SK-N-SH treated with all-trans-retinoic acid at 6 μM for 48 hours (cell line): ENCODE data around the gene LTBR.

Experiments
- ATAC-seq: fragments of 200-7000 bp; cut with Tn5 transposase; 3 replicates; pipeline ENCODE4 v1.9.1; 2020; ENCODE audit warnings: mild to moderate bottlenecking, moderate library complexity
- ARNTL ChIP-seq: fragments of 450-650 bp; formaldehyde crosslinking; IDR thresholded peaks from 2 replicates; pipeline ENCODE4 v1.5.0; 2020; ENCODE audit warnings: low read depth, mild to moderate bottlenecking, moderate library complexity, borderline replicate concordance
- BACH2 ChIP-seq: fragments of 250-450 bp; sonication (Bioruptor Pico); IDR thresholded peaks from 2 replicates; pipeline ENCODE4 v1.9.0; 2021; ENCODE audit warnings: mild to moderate bottlenecking, borderline replicate concordance
- CREB5 ChIP-seq: fragments of 250-450 bp; sonication (Bioruptor Pico); IDR thresholded peaks from 2 replicates; pipeline ENCODE4 v1.5.1; 2020; ENCODE audit warnings: low read depth, mild to moderate bottlenecking, moderate library complexity
- CSRNP3 ChIP-seq: fragments of 250-450 bp; sonication (Bioruptor Pico); IDR thresholded peaks from 2 replicates; pipeline ENCODE4 v1.5.1; 2021; ENCODE audit warnings: mild to moderate bottlenecking, moderate library complexity
- ESRRG ChIP-seq: fragments of 250-450 bp; sonication (Bioruptor Pico); IDR thresholded peaks from 2 replicates; pipeline ENCODE4 v1.6.1; 2021; ENCODE audit warnings: mild to moderate bottlenecking
- GLIS3 ChIP-seq: fragments of 250-450 bp; sonication (Bioruptor Pico); IDR thresholded peaks from 2 replicates; pipeline ENCODE4 v1.5.0; 2020; ENCODE audit warnings: mild to moderate bottlenecking, moderate library complexity
- ISL1 ChIP-seq: fragments of 250-450 bp; sonication (Bioruptor Pico); IDR thresholded peaks from 2 replicates; pipeline ENCODE4 v2.1.2; 2022; ENCODE audit warnings: mild to moderate bottlenecking, moderate library complexity
- OSR1 ChIP-seq: fragments of 250-450 bp; sonication (Bioruptor Pico); IDR thresholded peaks from 2 replicates; pipeline ENCODE4 v1.8.0; 2022; ENCODE audit warnings: moderate library complexity, mild to moderate bottlenecking, inconsistent platforms
- PATZ1 ChIP-seq: fragments of 250-450 bp; sonication (Bioruptor Pico); IDR thresholded peaks from 2 replicates; pipeline ENCODE4 v1.8.0; 2020; ENCODE audit warnings: mild to moderate bottlenecking, moderate library complexity, borderline replicate concordance
- POU6F1 ChIP-seq: fragments of 250-450 bp; sonication (Bioruptor Pico); IDR thresholded peaks from 2 replicates; pipeline ENCODE4 v1.8.0; 2021; ENCODE audit warnings: low read depth, mild to moderate bottlenecking, moderate library complexity, borderline replicate concordance
- PPARA ChIP-seq: fragments of 250-450 bp; sonication (Bioruptor Pico); IDR thresholded peaks from 2 replicates; pipeline ENCODE4 v1.5.0; 2020; ENCODE audit warnings: mild to moderate bottlenecking, borderline replicate concordance
- RARB ChIP-seq: fragments of 250-450 bp; sonication (Bioruptor Pico); IDR thresholded peaks from 2 replicates; pipeline ENCODE4 v1.8.0; 2021; ENCODE audit warnings: mild to moderate bottlenecking, moderate library complexity
- SNAI2 ChIP-seq: fragments of 250-450 bp; sonication (Bioruptor Pico); IDR thresholded peaks from 2 replicates; pipeline ENCODE4 v1.5.0; 2020; ENCODE audit warnings: mild to moderate bottlenecking, moderate library complexity
- TCF4 ChIP-seq: fragments of 250-450 bp; sonication (Bioruptor Pico); IDR thresholded peaks from 2 replicates; pipeline ENCODE4 v1.8.0; 2021; ENCODE audit warnings: mild to moderate bottlenecking, moderate library complexity, borderline replicate concordance
- TOX ChIP-seq: fragments of 250-450 bp; sonication (Bioruptor Pico); IDR thresholded peaks from 2 replicates; pipeline ENCODE4 v1.8.0; 2021; ENCODE audit warnings: mild to moderate bottlenecking, moderate library complexity, borderline replicate concordance
- TSHZ2 ChIP-seq: fragments of 250-450 bp; sonication (Bioruptor Pico); IDR thresholded peaks from 2 replicates; pipeline ENCODE4 v1.5.0; 2020; ENCODE audit warnings: mild to moderate bottlenecking, moderate library complexity
- ZC3H10 ChIP-seq: fragments of 250-450 bp; sonication (Bioruptor Pico); IDR thresholded peaks from 2 replicates; pipeline ENCODE4 v1.5.1; 2021; ENCODE audit warnings: mild to moderate bottlenecking, moderate library complexity
- ZFP3 ChIP-seq: fragments of 250-450 bp; sonication (Bioruptor Pico); IDR thresholded peaks from 2 replicates; pipeline ENCODE4 v1.5.0; 2020; ENCODE audit warnings: mild to moderate bottlenecking, moderate library complexity
- ZFP30 ChIP-seq: fragments of 450-650 bp; formaldehyde crosslinking; IDR thresholded peaks from 2 replicates; pipeline ENCODE4 v1.5.0; 2022; ENCODE audit warnings: mild to moderate bottlenecking, moderate library complexity
- ZNF565 ChIP-seq: fragments of 450-650 bp; formaldehyde crosslinking; conservative IDR thresholded peaks from 2 replicates; pipeline ENCODE4 v1.5.0; 2020; ENCODE audit warnings: low read depth, mild to moderate bottlenecking, moderate library complexity
- ZNF70 ChIP-seq: fragments of 450-650 bp; formaldehyde crosslinking; IDR thresholded peaks from 2 replicates; pipeline ENCODE4 v1.5.0; 2020; ENCODE audit warnings: mild to moderate bottlenecking, moderate library complexity

Gene LTBR

GRCh38 chr12:6418796-6419195 is 34.8 kb downstream of the LTBR start:
- TF ChIP-seq PPARA (CRISPR knock-in tag) = no peak
- no peak for TF ChIP-seq BACH2 (CRISPR knock-in tag)
- no peak for TF ChIP-seq CREB5 (CRISPR knock-in tag)
- TF ChIP-seq RARB = no peak
- TF ChIP-seq ZNF70 = no peak
- no peak for TF ChIP-seq SNAI2 (CRISPR knock-in tag)
- no peak for TF ChIP-seq ISL1 (CRISPR knock-in tag)
- TF ChIP-seq ZNF565 (CRISPR knock-in tag) = no peak
- TF ChIP-seq ARNTL = no peak
- no peak for TF ChIP-seq POU6F1 (CRISPR knock-in tag)
- TF ChIP-seq TSHZ2 (CRISPR knock-in tag) = no peak
- no peak for TF ChIP-seq TCF4
- TF ChIP-seq OSR1 = no peak
- TF ChIP-seq ZC3H10 (CRISPR knock-in tag) = no peak
- no peak for TF ChIP-seq CSRNP3 (CRISPR knock-in tag)
- no peak for TF ChIP-seq ZFP30 (CRISPR knock-in tag)
- TF ChIP-seq TOX (CRISPR knock-in tag) = no peak
- no peak for ATAC-seq

GRCh38 chr12:6420364-6420763 is 36.4 kb downstream of the LTBR start:
- TF ChIP-seq ZFP3 (CRISPR knock-in tag) (no peak), TCF4 (no peak), OSR1 (no peak), PPARA (CRISPR knock-in tag) (no peak), ZNF70 (no peak), POU6F1 (CRISPR knock-in tag) (no peak), RARB (no peak), ISL1 (CRISPR knock-in tag) (no peak), BACH2 (CRISPR knock-in tag) (no peak), PATZ1 (CRISPR knock-in tag) (no peak), ZC3H10 (CRISPR knock-in tag) (no peak), ZNF565 (CRISPR knock-in tag) (no peak), ZFP30 (CRISPR knock-in tag) (no peak), ESRRG (no peak), CREB5 (CRISPR knock-in tag) (no peak), SNAI2 (CRISPR knock-in tag) (no peak), GLIS3 (CRISPR knock-in tag) (no peak), TSHZ2 (CRISPR knock-in tag) (no peak), CSRNP3 (CRISPR knock-in tag) (no peak)
- TF ChIP-seq, all 23 proteins: peak for 0

More at GRCh38 chr12:6420364-6420763, 36.4 kb downstream of the LTBR start:
- ATAC-seq = no peak
